Measurements from ENCODE around the gene JPH2.

DNA sequence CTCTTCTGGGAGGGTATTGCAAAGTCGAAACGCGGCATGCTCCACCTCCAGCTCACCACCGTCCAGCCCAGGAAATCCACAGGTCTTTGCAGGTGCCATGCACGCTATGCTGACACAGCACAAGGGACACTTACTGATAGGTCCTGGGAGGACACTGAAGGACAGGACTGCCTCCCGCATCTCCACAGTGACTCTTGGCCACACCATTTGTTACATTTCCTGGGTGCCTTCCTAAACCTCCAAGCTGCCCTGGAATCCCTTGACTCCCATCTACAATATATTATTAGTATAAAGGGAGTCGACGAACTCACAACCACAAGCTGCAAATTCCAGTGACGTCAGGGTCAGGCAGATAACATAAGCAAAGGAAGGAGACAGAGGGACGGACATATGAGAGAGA lies 106.9 kb downstream of the JPH2 start:
- TF ChIP-seq GATA2 (IDR thresholded peaks at IDR 0.05; ENCODE audit: low read depth, low read length) (no peak), GATA3 (IDR thresholded peaks at IDR 0.05; ENCODE audit: low read depth, low read length) (no peak)
